ENCODE measurements around the gene CLEC18B. TPM values are rescaled to one million over a fixed set of nuclear protein-coding genes. Genes with fewer than 3 reads are reported as not detected.
A peak's percentile ranks its signal among the peaks of the same experiment; 100 is the strongest.
"Not testable (repeated sequence)": the region's sequence is repeated elsewhere in the genome, so short reads cannot be mapped to it uniquely, and the experiment has no call there.

Gene CLEC18B
- total RNA-seq = 122 and 140 TPM in 2 replicates

- H3K27me3 ChIP-seq (ENCODE audit: control insufficient read depth, insufficient read depth, low read length); H3K36me3 ChIP-seq (ENCODE audit: control insufficient read depth, insufficient read depth, low read length); H3K4me3 ChIP-seq (ENCODE audit: low read depth, low read length): not testable (repeated sequence)
- peak; percentile 12 for DNase-seq (ENCODE audit: low read depth)
Observed at GRCh38 chr16:74420612-74421481, at the start of gene CLEC18B. CLEC18B (minus strand) TSS chr16:74421478; CDS start chr16:74421270, 208 bp downstream.

GRCh38 chr16:74469946-74470478, 48.7 kb upstream of the CLEC18B start:
- H3K36me3 ChIP-seq (ENCODE audit: control insufficient read depth, insufficient read depth, low read length) = peaks cover 10% of the 10 kb centered on the region
- no peaks in the 10 kb centered on the region for H3K27me3 ChIP-seq (ENCODE audit: control insufficient read depth, insufficient read depth, low read length)
- H3K4me3 ChIP-seq (ENCODE audit: low read depth, low read length) = no peak overlapping the region
- no peak for TF ChIP-seq CTCF (IDR thresholded peaks at IDR 0.05; ENCODE audit: insufficient read depth, low read length, poor library complexity, severe bottlenecking)
- no peak for DNase-seq (ENCODE audit: low read depth)

DNA sequence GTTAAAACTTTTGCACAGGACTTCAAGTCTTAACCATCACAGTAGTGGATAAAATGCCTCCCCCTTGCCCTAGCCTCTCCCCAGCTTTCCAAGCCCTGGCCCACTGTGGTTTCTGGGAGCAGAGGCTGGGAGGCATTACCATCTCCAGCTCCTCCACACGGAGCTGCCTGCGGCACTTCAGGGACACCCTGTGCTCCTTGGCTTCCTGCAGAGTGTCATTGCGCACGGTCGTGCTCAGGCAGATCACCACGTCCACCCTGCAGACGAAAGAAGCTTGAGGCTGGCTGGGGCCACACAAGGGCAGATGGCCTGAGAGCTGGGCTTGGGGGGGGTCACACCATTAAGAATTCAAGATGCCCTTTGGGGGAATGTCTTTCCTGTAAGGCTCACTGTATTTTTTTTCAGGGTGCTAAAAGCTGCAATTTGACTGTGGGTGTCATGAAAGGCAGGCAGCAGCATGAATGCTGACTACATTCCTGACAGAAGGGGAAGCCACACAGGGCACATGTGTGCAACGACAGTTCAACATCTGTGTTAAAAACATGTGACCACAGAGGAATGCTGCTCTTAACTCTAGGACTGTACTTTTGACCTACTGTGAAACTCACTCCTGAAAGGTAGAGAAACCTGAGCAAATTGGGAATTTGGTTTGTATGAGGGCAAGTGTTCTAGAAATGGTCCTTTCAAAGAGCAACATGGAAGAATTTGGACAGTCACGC, 47.7 kb upstream of the CLEC18B start:
- Histone ChIP-seq H3K36me3 (ENCODE audit: control insufficient read depth, insufficient read depth, low read length) (peaks cover 7% of the 10 kb centered on the region), H3K4me3 (ENCODE audit: low read depth, low read length) (no peak overlapping the region), H3K27me3 (ENCODE audit: control insufficient read depth, insufficient read depth, low read length) (no peaks in the 10 kb centered on the region)
- TF ChIP-seq CTCF (IDR thresholded peaks at IDR 0.05; ENCODE audit: insufficient read depth, low read length, poor library complexity, severe bottlenecking) = no peak
- DNase-seq (ENCODE audit: low read depth) = no peak

GRCh38 chr16:74466872-74467271, 45.6 kb upstream of the CLEC18B start:
- peaks cover 7% of the 10 kb centered on the region for H3K36me3 ChIP-seq (ENCODE audit: control insufficient read depth, insufficient read depth, low read length)

GRCh38 chr16:74465851-74466685, 44.8 kb upstream of the CLEC18B start:
- no peaks in the 10 kb centered on the region for H3K27me3 ChIP-seq (ENCODE audit: control insufficient read depth, insufficient read depth, low read length)
- peaks cover 7% of the 10 kb centered on the region for H3K36me3 ChIP-seq (ENCODE audit: control insufficient read depth, insufficient read depth, low read length)
- H3K4me3 ChIP-seq (ENCODE audit: low read depth, low read length) = no peak overlapping the region
- DNase-seq (ENCODE audit: low read depth) = no peak
- no peak for TF ChIP-seq CTCF (IDR thresholded peaks at IDR 0.05; ENCODE audit: insufficient read depth, low read length, poor library complexity, severe bottlenecking)

More at GRCh38 chr16:74466872-74467271, 45.6 kb upstream of the CLEC18B start:
- Histone ChIP-seq H3K27me3 (ENCODE audit: control insufficient read depth, insufficient read depth, low read length) (no peaks in the 10 kb centered on the region), H3K4me3 (ENCODE audit: low read depth, low read length) (no peak overlapping the region)
- no peak for DNase-seq (ENCODE audit: low read depth)
- TF ChIP-seq CTCF (IDR thresholded peaks at IDR 0.05; ENCODE audit: insufficient read depth, low read length, poor library complexity, severe bottlenecking) = no peak
